IMR-90 (cell line): Measurements from ENCODE around the gene DBH. TPM values are rescaled to one million over a fixed set of nuclear protein-coding genes. Genes with fewer than 3 reads are reported as not detected.

ENCODE experiments used
- ATAC-seq: fragments of 200-7000 bp; cut with Tn5 transposase; 2 replicates; pipeline ENCODE4 v1.9.1; 2020; ENCODE audit warnings: low read depth, mild to moderate bottlenecking, moderate library complexity
- Bru-seq: library from RNA; stranded (reverse); fragments of 400-500 nt; gene quantifications from one replicate; lab custom pipeline; 2021; lab: Mats Ljungman, UMichigan
- BruChase-seq, 2 experiments: library from RNA; stranded (reverse); fragments of 400-500 nt; gene quantifications; one replicate each; lab custom pipeline; 2021; lab: Mats Ljungman, UMichigan
- BruUV-seq: library from RNA; stranded (reverse); fragments of 400-500 nt; replicated peaks from 2 replicates; lab custom pipeline; 2021; lab: Mats Ljungman, UMichigan
- CTCF ChIA-PET: fragments of 300-600 bp; formaldehyde crosslinking; extraction: SDS; loops from one replicate; lab custom pipeline; 2021; ENCODE audit warnings: antibody characterized with exemption; lab: Yijun Ruan, JAX
- POLR2A ChIA-PET: fragments of 300-600 bp; sonication (Branson Sonifier 250); formaldehyde crosslinking; loops from one replicate; lab custom pipeline; 2022; ENCODE audit warnings: antibody characterized with exemption; ENCODE audit not compliant: unreplicated experiment; lab: Charles Lee
- DNase-seq: peaks from one replicate; pipeline ENCODE4 v3.0.0; 2013
- H2AFZ ChIP-seq: replicated peaks from 2 replicates; pipeline ENCODE3; 2013; ENCODE audit warnings: low read length, mild to moderate bottlenecking; ENCODE audit not compliant: poor library complexity
- H2AK5ac ChIP-seq: 2 replicates; pipeline ENCODE4 v1.6.1; 2013; ENCODE audit warnings: low read depth, low read length, inconsistent platforms
- H2AK9ac ChIP-seq: replicated peaks from 2 replicates; pipeline ENCODE3; 2013; ENCODE audit warnings: mild to moderate bottlenecking, low read depth, low read length, moderate library complexity; ENCODE audit not compliant: poor library complexity
- H2BK120ac ChIP-seq: 2 replicates; pipeline ENCODE4 v1.6.1; 2013; ENCODE audit warnings: low read depth, low read length, inconsistent platforms
- H2BK15ac ChIP-seq: 3 replicates; pipeline ENCODE4 v1.6.1; 2013; ENCODE audit warnings: low read depth, low read length, inconsistent platforms
- H2BK20ac ChIP-seq: 2 replicates; pipeline ENCODE4 v1.6.1; 2013; ENCODE audit warnings: low read depth, mild to moderate bottlenecking, inconsistent platforms, low read length, moderate library complexity
- H2BK5ac ChIP-seq: 2 replicates; pipeline ENCODE4 v1.6.1; 2013; ENCODE audit warnings: mild to moderate bottlenecking, low read depth, low read length, inconsistent platforms; ENCODE audit not compliant: poor library complexity, severe bottlenecking
- H3K14ac ChIP-seq: replicated peaks from 2 replicates; pipeline ENCODE4 v1.6.1; 2013; ENCODE audit warnings: low read depth, low read length, inconsistent platforms
- H3K18ac ChIP-seq: 2 replicates; pipeline ENCODE4 v1.6.1; 2013; ENCODE audit warnings: low read depth, low read length, control low read depth
- H3K23ac ChIP-seq: 2 replicates; pipeline ENCODE4 v1.6.1; 2013; ENCODE audit warnings: low read depth, low read length, inconsistent platforms
- H3K27ac ChIP-seq: 2 replicates; pipeline ENCODE4 v1.5.1; 2013; ENCODE audit warnings: mild to moderate bottlenecking, control low read depth, low read length; ENCODE audit not compliant: insufficient read depth
- H3K27me3 ChIP-seq: 2 replicates; pipeline ENCODE4 v1.6.1; 2013; ENCODE audit warnings: low read length; ENCODE audit not compliant: control insufficient read depth, insufficient read depth
- H3K36me3 ChIP-seq: 2 replicates; pipeline ENCODE4 v1.6.1; 2013; ENCODE audit warnings: low read length, mixed read lengths; ENCODE audit not compliant: control insufficient read depth, insufficient read depth
- H3K4ac ChIP-seq: 2 replicates; pipeline ENCODE4 v1.6.1; 2013; ENCODE audit warnings: low read depth, low read length, inconsistent platforms
- H3K4me1 ChIP-seq: 2 replicates; pipeline ENCODE4 v1.6.1; 2013; ENCODE audit warnings: low read length, mixed read lengths; ENCODE audit not compliant: control insufficient read depth, insufficient read depth
- H3K4me2 ChIP-seq: 2 replicates; pipeline ENCODE4 v1.6.1; 2013; ENCODE audit warnings: low read depth, mild to moderate bottlenecking, control low read depth, low read length, moderate library complexity
- H3K4me3 ChIP-seq: 2 replicates; pipeline ENCODE4 v1.5.1; 2013; ENCODE audit warnings: low read depth, mild to moderate bottlenecking, control low read depth, low read length, moderate library complexity; ENCODE audit not compliant: insufficient read depth
- H3K56ac ChIP-seq: 2 replicates; pipeline ENCODE4 v1.6.1; 2013; ENCODE audit warnings: low read length, inconsistent platforms; ENCODE audit not compliant: insufficient read depth; ENCODE audit errors: extremely low read depth
- H3K79me1 ChIP-seq, 2 experiments: 2 replicates each; pipeline ENCODE4 v1.6.1; 2013; ENCODE audit warnings: low read length in 2 of 2, inconsistent platforms in 1 of 2, low read depth in 1 of 2
- H3K9ac ChIP-seq: 2 replicates; pipeline ENCODE4 v1.6.1; 2013; ENCODE audit warnings: low read depth, low read length, control low read depth
- H3K9me1 ChIP-seq: 2 replicates; pipeline ENCODE4 v1.6.1; 2013; ENCODE audit warnings: low read length, inconsistent platforms; ENCODE audit not compliant: insufficient read depth
- H3K9me3 ChIP-seq: 2 replicates; pipeline ENCODE4 v1.6.1; 2013; ENCODE audit warnings: low read length; ENCODE audit not compliant: control insufficient read depth, insufficient read depth
- H4K20me1 ChIP-seq: 2 replicates; pipeline ENCODE4 v1.6.1; 2013; ENCODE audit warnings: low read length, inconsistent platforms; ENCODE audit not compliant: insufficient read depth
- H4K5ac ChIP-seq: 2 replicates; pipeline ENCODE4 v1.6.1; 2013; ENCODE audit warnings: mild to moderate bottlenecking, low read depth, low read length, control low read depth
- H4K8ac ChIP-seq, 2 experiments: 2 replicates each; pipeline ENCODE4 v1.6.1; 2013; ENCODE audit warnings: low read depth in 2 of 2, low read length in 2 of 2, control low read depth in 1 of 2, inconsistent platforms in 1 of 2
- H4K91ac ChIP-seq: 2 replicates; pipeline ENCODE4 v1.6.1; 2013; ENCODE audit warnings: low read depth, low read length, inconsistent platforms; ENCODE audit not compliant: insufficient read depth
- CHD1 ChIP-seq: IDR thresholded peaks from 2 replicates; pipeline ENCODE4 v1.6.1; 2012; ENCODE audit warnings: low read depth, low read length, improper control_type of control experiment
- FOS ChIP-seq: fragments of 150-350 bp; IDR thresholded peaks from 2 replicates; pipeline ENCODE4 v1.6.1; 2016; ENCODE audit warnings: low read depth, low read length
- RCOR1 ChIP-seq: IDR thresholded peaks from 2 replicates; pipeline ENCODE4 v1.6.1; 2012; ENCODE audit warnings: mild to moderate bottlenecking, low read length, improper control_type of control experiment; ENCODE audit not compliant: insufficient replicate concordance
- RFX5 ChIP-seq: IDR thresholded peaks from 2 replicates; pipeline ENCODE4 v1.8.0; 2012; ENCODE audit warnings: low read depth, mild to moderate bottlenecking, low read length, moderate library complexity
- WGBS, 2 experiments: methylation state at CpG; one replicate each; pipeline versions ENCODE4 v1.1.5 to v1.1.7; 2013; ENCODE audit warnings: missing lambda C conversion rate in 2 of 2; ENCODE audit not compliant: insufficient read length in 1 of 2; ENCODE audit errors: extremely low coverage in 2 of 2; 5-methylcytosine and 5-hydroxymethylcytosine counted together
- dilution Hi-C: fragments of 300-500 bp; cut with HindIII; formaldehyde crosslinking; loops from one replicate; pipeline ENCODE4 v1.14.3; 2018; ENCODE audit warnings: low sequenced_read_pairs; ENCODE audit not compliant: unreplicated experiment
- in situ Hi-C: fragments of 300-500 bp; cut with MboI; formaldehyde crosslinking; loops from 3 replicates; pipeline ENCODE4 v1.14.3; 2019; ENCODE audit warnings: low sequenced_read_pairs, inconsistent platforms, mixed read lengths
- intact Hi-C: fragments of 100-400 bp; cut with micrococcal nuclease; formaldehyde crosslinking; loops from 2 replicates; pipeline ENCODE4 v1.10.0; 2022
- long read RNA-seq: library from polyadenylated mRNA; unstranded; transcript quantifications from one replicate; pipeline ENCODE4 v2.0.0, GENCODE V29; 2021; ENCODE audit not compliant: unreplicated experiment
- polyA plus RNA-seq, 3 experiments: library from polyadenylated mRNA; depleted of rRNA; stranded (reverse); fragments of >200 nt; gene quantifications; 2 replicates each; pipeline ENCODE4 v1.2.3, GENCODE V29; 2012; ENCODE audit warnings: low replicate concordance in 1 of 3
- total RNA-seq: library from RNA; depleted of rRNA; stranded (reverse); fragments of >200 nt; gene quantifications from 2 replicates; pipeline ENCODE4 v1.2.3, GENCODE V29; 2012; rRNA removed
- TF ChIP-seq, protein P1 (sequence below): conservative IDR thresholded peaks from 2 replicates; pipeline ENCODE4 v1.5.1; 2012; ENCODE audit warnings: mild to moderate bottlenecking, low read depth, low read length, improper control_type of control experiment
- TF ChIP-seq, protein P2 (sequence below): fragments of 150-350 bp; IDR thresholded peaks from 2 replicates; pipeline ENCODE4 v1.6.1; 2016; ENCODE audit warnings: low read depth, mild to moderate bottlenecking, low read length, moderate library complexity, borderline replicate concordance

Gene DBH
- total RNA-seq (not detected in 2 replicates), polyA plus RNA-seq (2012; rRNA removed) (not detected in 2 replicates), Bru-seq, nascent RNA (not detected), BruChase-seq, experiment 1, labeled RNA remaining after a 6-hour chase (not detected), BruChase-seq, experiment 2, labeled RNA remaining after a 2-hour chase (not detected)
- not detected in 2 replicates for polyA plus RNA-seq (2012; cell fraction: cytosol; rRNA removed)
- not detected in 2 replicates for polyA plus RNA-seq (2012; cell fraction: nucleus; rRNA removed; ENCODE audit: low replicate concordance)
- long read RNA-seq: 0 reads

DNA sequence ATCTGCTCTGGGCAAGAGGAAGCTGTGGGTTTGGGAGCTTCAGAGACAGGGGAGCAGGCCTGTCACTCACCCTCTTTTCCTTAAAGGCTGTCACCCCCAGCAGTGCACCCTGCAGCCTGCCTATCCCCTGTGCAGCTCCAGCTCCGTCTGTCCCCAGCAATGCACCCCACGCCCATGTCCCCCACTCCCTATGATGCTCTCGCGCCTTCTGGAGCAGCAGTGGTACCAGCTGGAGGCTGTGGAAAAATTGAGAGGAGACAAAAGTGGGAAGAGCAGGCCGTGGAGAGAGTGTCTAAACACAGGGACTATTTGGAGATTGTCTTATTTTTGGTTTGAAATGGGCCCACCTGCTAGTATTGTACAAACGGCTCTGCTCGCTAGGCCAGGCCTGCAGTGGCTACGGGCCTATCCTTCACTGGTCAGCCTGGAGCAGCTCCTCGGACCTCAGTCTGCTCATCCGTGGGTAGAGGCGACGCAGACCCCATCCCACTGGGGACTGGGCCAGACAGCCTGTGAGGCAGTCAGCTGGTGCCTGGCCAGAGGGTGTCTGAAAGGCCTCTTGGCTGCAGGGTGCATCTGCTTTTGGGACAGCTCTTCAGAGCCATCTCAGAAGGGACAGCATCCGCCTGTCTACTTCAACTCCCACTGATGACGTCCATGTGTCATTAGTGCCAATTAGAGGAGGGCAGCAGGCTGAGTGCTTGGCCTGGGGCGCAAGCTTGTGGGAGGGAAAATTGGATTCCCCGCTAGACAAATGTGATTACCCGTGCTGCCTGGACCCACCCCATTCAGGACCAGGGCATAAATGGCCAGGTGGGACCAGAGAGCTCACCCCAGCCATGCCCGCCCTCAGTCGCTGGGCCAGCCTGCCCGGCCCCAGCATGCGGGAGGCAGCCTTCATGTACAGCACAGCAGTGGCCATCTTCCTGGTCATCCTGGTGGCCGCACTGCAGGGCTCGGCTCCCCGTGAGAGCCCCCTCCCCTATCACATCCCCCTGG is at the start of gene DBH:
Gene DBH, plus strand, starts transcription at position 831 of the 999 bp plus-strand sequence. Its CDS starts 9 bp downstream, at position 840.
- no peak within 1 kb of the TSS for H2AK5ac ChIP-seq
- no peak within 1 kb of the TSS for H3K18ac ChIP-seq
- H2BK5ac ChIP-seq: no peak within 1 kb of the TSS
- TF ChIP-seq, protein P1, sequence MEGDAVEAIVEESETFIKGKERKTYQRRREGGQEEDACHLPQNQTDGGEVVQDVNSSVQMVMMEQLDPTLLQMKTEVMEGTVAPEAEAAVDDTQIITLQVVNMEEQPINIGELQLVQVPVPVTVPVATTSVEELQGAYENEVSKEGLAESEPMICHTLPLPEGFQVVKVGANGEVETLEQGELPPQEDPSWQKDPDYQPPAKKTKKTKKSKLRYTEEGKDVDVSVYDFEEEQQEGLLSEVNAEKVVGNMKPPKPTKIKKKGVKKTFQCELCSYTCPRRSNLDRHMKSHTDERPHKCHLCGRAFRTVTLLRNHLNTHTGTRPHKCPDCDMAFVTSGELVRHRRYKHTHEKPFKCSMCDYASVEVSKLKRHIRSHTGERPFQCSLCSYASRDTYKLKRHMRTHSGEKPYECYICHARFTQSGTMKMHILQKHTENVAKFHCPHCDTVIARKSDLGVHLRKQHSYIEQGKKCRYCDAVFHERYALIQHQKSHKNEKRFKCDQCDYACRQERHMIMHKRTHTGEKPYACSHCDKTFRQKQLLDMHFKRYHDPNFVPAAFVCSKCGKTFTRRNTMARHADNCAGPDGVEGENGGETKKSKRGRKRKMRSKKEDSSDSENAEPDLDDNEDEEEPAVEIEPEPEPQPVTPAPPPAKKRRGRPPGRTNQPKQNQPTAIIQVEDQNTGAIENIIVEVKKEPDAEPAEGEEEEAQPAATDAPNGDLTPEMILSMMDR: no peak
- TF ChIP-seq, protein P2, sequence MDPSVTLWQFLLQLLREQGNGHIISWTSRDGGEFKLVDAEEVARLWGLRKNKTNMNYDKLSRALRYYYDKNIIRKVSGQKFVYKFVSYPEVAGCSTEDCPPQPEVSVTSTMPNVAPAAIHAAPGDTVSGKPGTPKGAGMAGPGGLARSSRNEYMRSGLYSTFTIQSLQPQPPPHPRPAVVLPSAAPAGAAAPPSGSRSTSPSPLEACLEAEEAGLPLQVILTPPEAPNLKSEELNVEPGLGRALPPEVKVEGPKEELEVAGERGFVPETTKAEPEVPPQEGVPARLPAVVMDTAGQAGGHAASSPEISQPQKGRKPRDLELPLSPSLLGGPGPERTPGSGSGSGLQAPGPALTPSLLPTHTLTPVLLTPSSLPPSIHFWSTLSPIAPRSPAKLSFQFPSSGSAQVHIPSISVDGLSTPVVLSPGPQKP: no peak
- TF ChIP-seq RCOR1: no peak
- TF ChIP-seq CHD1: no peak
- no peak for TF ChIP-seq RFX5
- no peak for TF ChIP-seq FOS
- in situ Hi-C loops (no loop called here), intact Hi-C loops (no loop called here), dilution Hi-C loops (no loop called here)
- DNase-seq (no peak), ATAC-seq (no peak)
- H3K9ac ChIP-seq: no peak within 1 kb of the TSS
- peaks cover 72% of the 10 kb centered on the region for H3K27me3 ChIP-seq
- no peaks in the 10 kb centered on the region for H3K36me3 ChIP-seq
- H3K4ac ChIP-seq: no peak within 1 kb of the TSS
- H2BK120ac ChIP-seq: no peak within 1 kb of the TSS
- H3K4me3 ChIP-seq: no peak within 1 kb of the TSS
- H3K27ac ChIP-seq: no peak within 1 kb of the TSS
- no peak within 1 kb of the TSS for H4K5ac ChIP-seq
- no peaks in the 10 kb centered on the region for H3K79me1 ChIP-seq
- no peak within 1 kb of the TSS for H4K91ac ChIP-seq
- ChIA-PET POLR2A (no interaction called here), CTCF (no interaction called here)
- H2AFZ ChIP-seq: no peak within 1 kb of the TSS
- no peak within 1 kb of the TSS for H2AK9ac ChIP-seq
- H3K9me1 ChIP-seq: no peaks in the 10 kb centered on the region
- no peaks in the 10 kb centered on the region for H4K20me1 ChIP-seq
- H3K14ac ChIP-seq: no peak within 1 kb of the TSS
- no peak within 1 kb of the TSS for H2BK15ac ChIP-seq
- BruUV-seq: no TSS peak
- no peaks in the 10 kb centered on the region for H3K4me1 ChIP-seq
- H3K9me3 ChIP-seq: no peaks in the 10 kb centered on the region
- no peak within 1 kb of the TSS for H3K4me2 ChIP-seq
- no peak within 1 kb of the TSS for H3K56ac ChIP-seq
- no peak within 1 kb of the TSS for H4K8ac ChIP-seq
- no peak within 1 kb of the TSS for H2BK20ac ChIP-seq
- H3K23ac ChIP-seq: no peak within 1 kb of the TSS
- 67% methylated on average over 9 of the region's 24 CpGs; no CpG with 5 or more reads in 1 of the 2 experiments for WGBS, 2 experiments
